Colonic mucosa (tissue), 4 donors: ENCODE results near the gene SERINC2. TPM values are rescaled to one million over a fixed set of nuclear protein-coding genes. Genes with fewer than 3 reads are reported as not detected.
"Not testable (repeated sequence)": the region's sequence is repeated elsewhere in the genome, so short reads cannot be mapped to it uniquely, and the experiment has no call there.

Source experiments
- DNase-seq: peaks from one replicate; pipeline ENCODE4 v3.0.0-alpha.2; 2020
- H3K27ac ChIP-seq: fragments of 200-600 bp; one replicate; pipeline ENCODE4 v1.8.0; 2021
- H3K27me3 ChIP-seq: fragments of 200-600 bp; one replicate; pipeline ENCODE4 v1.8.0; 2021
- H3K36me3 ChIP-seq: fragments of 200-600 bp; one replicate; pipeline ENCODE4 v1.8.0; 2021
- H3K4me1 ChIP-seq: fragments of 200-600 bp; one replicate; pipeline ENCODE4 v1.8.0; 2021; ENCODE audit warnings: mild to moderate bottlenecking
- H3K4me3 ChIP-seq: fragments of 200-600 bp; one replicate; pipeline ENCODE4 v1.8.0; 2021
- H3K9ac ChIP-seq, 2 donors: one replicate each; pipeline ENCODE4 v1.7.0; 2013; ENCODE audit warnings: control low read depth in 2 of 2, low read depth in 2 of 2, low read length in 2 of 2
- H3K9me3 ChIP-seq: fragments of 200-600 bp; one replicate; pipeline ENCODE4 v1.8.0; 2021
- CTCF ChIP-seq: fragments of 200-600 bp; IDR thresholded peaks from one replicate; pipeline ENCODE4 v1.8.0; 2022; ENCODE audit warnings: antibody characterized with exemption, mild to moderate bottlenecking
- intact Hi-C: fragments of 100-400 bp; cut with DNase I; formaldehyde crosslinking; loops from one replicate; pipeline ENCODE4 v1.14.1; 2022
- total RNA-seq, 2 donors: library from RNA; stranded (reverse); fragmentation: NEBNext Ultra II Directional in 1 of 2; extraction: Animal tissue kit (Norgen Biotek cat#: 25700) in 1 of 2; gene quantifications; one replicate each; pipeline ENCODE4 v1.2.1, GENCODE V29; 2021
- donor health status: healthy.
- donor health status: DM: no; HTN: no; CAD: no.
- donor health status: DM: no; HTN: no; CAD: no.

The SERINC2 gene
- total RNA-seq, 2 donors from 2014 or later = 203 to 212 TPM

GRCh38 chr1:31427322-31427721, 14.3 kb downstream of the SERINC2 start:
- Histone ChIP-seq H3K4me1 (no peaks in the 10 kb centered on the region), H3K9me3 (no peaks in the 10 kb centered on the region), H3K4me3 (no peak overlapping the region), H3K27ac (no peak overlapping the region), H3K36me3 (no peaks in the 10 kb centered on the region), H3K9ac (no peak overlapping the region), H3K27me3 (no peaks in the 10 kb centered on the region)
- intact Hi-C loops = loop anchor here (10.0 kb wide), 1 partner anchor 133 kb away; the partner anchor contains the start of genes SNRNP40 and ZCCHC17
- no peak for TF ChIP-seq CTCF
- no peak for DNase-seq

- no peak for DNase-seq
- intact Hi-C loops = loop anchor here (10.0 kb wide), 1 partner anchor 134 kb away; the partner anchor contains the start of genes SNRNP40 and ZCCHC17
Observed at GRCh38 chr1:31428436-31429221, 15.6 kb downstream of the SERINC2 start.

GRCh38 chr1:31429583-31429982, 16.6 kb downstream of the SERINC2 start:
- H3K4me3 ChIP-seq = no peak overlapping the region
- H3K4me1 ChIP-seq = no peaks in the 10 kb centered on the region
- intact Hi-C loops = loop anchor here (10.0 kb wide), 1 partner anchor 135 kb away; the partner anchor contains the start of genes SNRNP40 and ZCCHC17
- no peak for DNase-seq
- no peak overlapping the region for H3K27ac ChIP-seq
- H3K9ac ChIP-seq = no peak overlapping the region
- H3K9me3 ChIP-seq = no peaks in the 10 kb centered on the region
- H3K36me3 ChIP-seq = no peaks in the 10 kb centered on the region
- no peaks in the 10 kb centered on the region for H3K27me3 ChIP-seq
- TF ChIP-seq CTCF = no peak

More at GRCh38 chr1:31428436-31429221, 15.6 kb downstream of the SERINC2 start:
- H3K27me3 ChIP-seq = no peaks in the 10 kb centered on the region
- H3K9me3 ChIP-seq = no peaks in the 10 kb centered on the region
- no peaks in the 10 kb centered on the region for H3K4me1 ChIP-seq
- no peak for TF ChIP-seq CTCF
- no peak overlapping the region for H3K9ac ChIP-seq
- no peak overlapping the region for H3K27ac ChIP-seq
- no peaks in the 10 kb centered on the region for H3K36me3 ChIP-seq
- H3K4me3 ChIP-seq = no peak overlapping the region

- H3K4me3 ChIP-seq, H3K9ac ChIP-seq, H3K9me3 ChIP-seq, H3K27ac ChIP-seq, intact Hi-C loops, H3K36me3 ChIP-seq, H3K27me3 ChIP-seq, H3K4me1 ChIP-seq, DNase-seq: not testable (repeated sequence)
Observed at GRCh38 chr1:31431351-31432257, 18.6 kb downstream of the SERINC2 start.

GRCh38 chr1:31432592-31433395, 19.8 kb downstream of the SERINC2 start:
- no peak for DNase-seq
- intact Hi-C loops = no loop called here
- Histone ChIP-seq H3K4me3 (no peak overlapping the region), H3K27ac (no peak overlapping the region), H3K9ac (no peak overlapping the region), H3K4me1 (no peaks in the 10 kb centered on the region), H3K9me3 (no peaks in the 10 kb centered on the region), H3K27me3 (no peaks in the 10 kb centered on the region), H3K36me3 (no peaks in the 10 kb centered on the region)
- no peak for TF ChIP-seq CTCF
